HG03565 (cell line): ENCODE measurements around the gene IL1RAP.

Experiments used
- ATAC-seq: cut with Tn5 transposase; IDR thresholded peaks from one replicate; pipeline ENCODE4 v1.9.1; 2021; ENCODE audit warnings: mild to moderate bottlenecking, moderate library complexity; ENCODE audit not compliant: unreplicated experiment

Gene IL1RAP

GRCh38 chr3:190605385-190605784 is 91.5 kb downstream of the IL1RAP start:
- ATAC-seq: no peak

GRCh38 chr3:190606596-190606995 is 92.7 kb downstream of the IL1RAP start:
- ATAC-seq: no peak

GRCh38 chr3:190607021-190607420 is 93.1 kb downstream of the IL1RAP start:
- ATAC-seq: no peak

- ATAC-seq: no peak
Observed at GRCh38 chr3:190608850-190609589, 95.1 kb downstream of the IL1RAP start.

GRCh38 chr3:190614226-190615059 is 100.6 kb downstream of the IL1RAP start:
- ATAC-seq: no peak

- ATAC-seq: no peak
Observed at GRCh38 chr3:190615060-190615384, 101.1 kb downstream of the IL1RAP start.

GRCh38 chr3:190615607-190616006 is 101.7 kb downstream of the IL1RAP start:
- no peak for ATAC-seq

GRCh38 chr3:190616637-190617036 is 102.8 kb downstream of the IL1RAP start:
- ATAC-seq: no peak

- ATAC-seq: peak; percentile 88
Observed at GRCh38 chr3:190617185-190617584, 103.3 kb downstream of the IL1RAP start.

- ATAC-seq: no peak
Observed at GRCh38 chr3:190618330-190619030, 104.6 kb downstream of the IL1RAP start.

GRCh38 chr3:190619353-190619752 is 105.5 kb downstream of the IL1RAP start:
- no peak for ATAC-seq

GRCh38 chr3:190619761-190620160 is 105.9 kb downstream of the IL1RAP start:
- no peak for ATAC-seq

- no peak for ATAC-seq
Observed at GRCh38 chr3:190620886-190621608, 107.2 kb downstream of the IL1RAP start.

GRCh38 chr3:190621927-190622326 is 108.0 kb downstream of the IL1RAP start:
- ATAC-seq: no peak

GRCh38 chr3:190624282-190624681 is 110.4 kb downstream of the IL1RAP start:
- no peak for ATAC-seq

- ATAC-seq: no peak
Observed at GRCh38 chr3:190626951-190627620, 113.2 kb downstream of the IL1RAP start.

GRCh38 chr3:190629088-190629487 is 115.2 kb downstream of the IL1RAP start:
- no peak for ATAC-seq

GRCh38 chr3:190631295-190631694 is 117.4 kb downstream of the IL1RAP start:
- ATAC-seq: no peak

GRCh38 chr3:190641564-190641963 is 127.7 kb downstream of the IL1RAP start:
- no peak for ATAC-seq

GRCh38 chr3:190642016-190642415 is 128.1 kb downstream of the IL1RAP start:
- no peak for ATAC-seq
